K562 (cell line): ENCODE results near the gene PPM1F. TPM values are rescaled to one million over a fixed set of nuclear protein-coding genes. Genes with fewer than 3 reads are reported as not detected.

Experiments used
- BHLHE40 ChIP-seq: IDR thresholded peaks from 2 replicates; pipeline ENCODE4 v1.6.1; 2011; ENCODE audit warnings: low read length, improper control_type of control experiment
- EP300 ChIP-seq: IDR thresholded peaks from 2 replicates; pipeline ENCODE4 v1.6.1; 2012; ENCODE audit warnings: low read length, improper control_type of control experiment
- GTF2F1 ChIP-seq: IDR thresholded peaks from 2 replicates; pipeline ENCODE4 v1.6.1; 2011; ENCODE audit warnings: low read depth, low read length, improper control_type of control experiment
- HCFC1 ChIP-seq: IDR thresholded peaks from 2 replicates; pipeline ENCODE4 v1.6.1; 2012; ENCODE audit warnings: low read depth, low read length, improper control_type of control experiment
- JUND ChIP-seq, 2 experiments: IDR thresholded peaks; 2 replicates in 1 of 2; 3 replicates in 1 of 2; pipeline ENCODE4 v1.6.1; 2011; ENCODE audit warnings: borderline replicate concordance in 2 of 2, low read depth in 2 of 2, low read length in 2 of 2, improper control_type of control experiment in 1 of 2, missing biosample characterization in 1 of 2, missing genetic modification characterization in 1 of 2, missing genetic modification reagents in 1 of 2
- RBBP5 ChIP-seq: fragments of 200-600 bp; sonication (generic); IDR thresholded peaks from 2 replicates; pipeline ENCODE4 v1.6.1; 2012; ENCODE audit warnings: borderline replicate concordance, mild to moderate bottlenecking, low read length, control low read depth, inconsistent platforms; ENCODE audit not compliant: insufficient read depth, poor library complexity, severe bottlenecking
- RCOR1 ChIP-seq, 2 experiments: IDR thresholded peaks; 2 replicates each; pipeline ENCODE4 v1.6.1; 2012; ENCODE audit warnings: low read depth in 2 of 2, low read length in 2 of 2, borderline replicate concordance in 1 of 2, improper control_type of control experiment in 1 of 2
- RREB1 ChIP-seq: fragments of 250-450 bp; sonication (Bioruptor Pico); IDR thresholded peaks from 2 replicates; pipeline ENCODE4 v1.4.0; 2020
- SAP30 ChIP-seq: fragments of 200-600 bp; sonication (generic); IDR thresholded peaks from 2 replicates; pipeline ENCODE4 v1.6.1; 2012; ENCODE audit warnings: borderline replicate concordance, low read depth, mild to moderate bottlenecking, moderate library complexity, low read length, control low read depth, inconsistent platforms; ENCODE audit not compliant: insufficient read depth, poor library complexity, severe bottlenecking
- SREBF1 ChIP-seq: fragments of 150-350 bp; IDR thresholded peaks from 2 replicates; pipeline ENCODE4 v1.6.1; 2014; ENCODE audit warnings: antibody characterized with exemption, low read depth, low read length, borderline replicate concordance
- SUPT5H ChIP-seq: fragments of 450-650 bp; IDR thresholded peaks from 2 replicates; pipeline ENCODE4 v1.6.1; 2016
- polyA plus RNA-seq, 8 experiments: library from polyadenylated mRNA; depleted of rRNA in 4 of 8; stranded (reverse) in 5 of 8; unstranded in 3 of 8; fragments of >200 nt; fragmentation: Nextera tagmentation in 2 of 8; fragmentation: Illumina TruSeq in 1 of 8; extraction: Ambion mirVana in 2 of 8; extraction: Trizol in 1 of 8; gene quantifications; 2 replicates each; pipeline versions ENCODE4 v1.2.1 to v1.2.3, GENCODE V29; 2011 to 2014; ENCODE audit warnings: inconsistent platforms in 1 of 8, missing spikeins in 1 of 8
- total RNA-seq, 7 experiments: library from RNA; depleted of rRNA in 6 of 7; stranded (reverse); fragments of >200 nt in 6 of 7; fragmentation: Illumina TruSeq in 2 of 7; extraction: Trizol in 2 of 7; gene quantifications; 2 replicates each; pipeline versions ENCODE4 v1.2.1 to v1.2.3, GENCODE V29; 2011 to 2021; ENCODE audit warnings: low replicate concordance in 1 of 7
- TF ChIP-seq, protein P1 (sequence below): fragments of 150-350 bp; IDR thresholded peaks from 2 replicates; pipeline ENCODE4 v1.6.1; 2014; ENCODE audit warnings: low read depth, mild to moderate bottlenecking, low read length, borderline replicate concordance
- TF ChIP-seq, protein P2 (sequence below): sonication (generic); formaldehyde crosslinking; IDR thresholded peaks from 2 replicates; pipeline ENCODE4 v1.8.1; 2023; ENCODE audit warnings: mild to moderate bottlenecking, missing genetic modification reagents

Gene PPM1F
- total and polyA plus RNA-seq, 9 of the 15 experiments (the other 6 are each of a cell fraction or from before 2014, with no cell fraction given), result 2.1 to 159 (median 64.0) TPM

DNA sequence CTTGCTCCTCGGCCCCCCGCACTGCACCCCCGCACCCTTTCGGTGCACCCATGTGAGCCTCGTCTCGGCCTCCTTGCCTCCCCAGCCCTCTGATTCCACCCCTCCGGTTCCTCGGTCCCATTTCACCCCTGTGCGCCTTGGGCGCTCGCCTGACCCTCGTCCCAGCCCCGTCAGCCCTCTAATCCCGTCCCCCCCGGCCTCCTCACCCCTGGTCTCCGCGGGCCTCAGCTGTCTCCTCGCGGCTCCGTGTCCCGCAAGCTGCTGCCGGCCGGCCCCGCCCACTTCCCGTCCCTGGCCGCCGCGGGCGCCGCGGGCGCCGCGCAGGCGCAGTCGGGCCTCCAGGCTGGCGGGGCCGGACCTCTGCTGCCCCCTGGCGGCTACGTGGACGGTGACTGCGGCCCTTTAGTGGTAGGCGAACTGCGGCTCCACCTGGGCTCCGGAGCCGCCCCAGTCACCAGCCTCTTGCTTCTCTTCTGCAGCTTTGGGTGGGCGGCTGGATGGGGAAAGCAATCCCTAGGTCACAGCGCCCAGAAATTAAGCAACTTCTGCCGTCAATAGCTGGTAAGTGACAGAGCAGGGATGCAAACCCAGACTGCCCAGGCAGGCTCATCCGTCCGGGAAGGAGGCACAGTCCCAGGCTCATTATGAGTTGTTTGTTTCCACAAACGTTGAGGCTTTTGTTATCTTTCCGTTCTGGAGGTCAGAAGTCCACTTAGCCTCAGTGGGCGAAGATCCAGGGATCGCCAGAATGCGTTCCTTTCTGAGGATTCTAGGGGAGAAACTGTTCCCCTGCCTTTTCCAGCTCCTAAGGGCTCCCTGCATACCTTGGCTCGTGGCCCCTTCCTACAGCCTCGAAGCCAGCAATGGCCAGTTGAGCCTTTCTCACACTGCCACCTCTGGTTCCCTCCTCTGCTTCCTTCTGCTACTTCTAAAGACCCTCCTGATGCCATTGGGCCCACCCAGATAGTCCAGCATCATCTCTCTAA lies at the start of gene PPM1F (continued):
- TF ChIP-seq SAP30 (peak; percentile 99), RREB1 (CRISPR knock-in tag) (no peak), BHLHE40 (peak; percentile 66), RCOR1 (IDR thresholded peaks at IDR 0.05; ENCODE audit: borderline replicate concordance in 1 of 2, low read depth in 2 of 2, low read length in 2 of 2) (peak; percentile 45 to 88; a peak in 3 of 4 replicates), GTF2F1 (peak; percentile 93), HCFC1 (peak; percentile 78), EP300 (peak; percentile 72), JUND (IDR thresholded peaks at IDR 0.05; ENCODE audit: borderline replicate concordance, low read depth, low read length) (peak; percentile 88), JUND (tag; IDR thresholded peaks at IDR 0.05; ENCODE audit: borderline replicate concordance, low read depth, low read length) (no peak), SUPT5H (no peak), RBBP5 (peak; percentile 97), SREBF1 (peak; percentile 86)
- TF ChIP-seq, protein P1, sequence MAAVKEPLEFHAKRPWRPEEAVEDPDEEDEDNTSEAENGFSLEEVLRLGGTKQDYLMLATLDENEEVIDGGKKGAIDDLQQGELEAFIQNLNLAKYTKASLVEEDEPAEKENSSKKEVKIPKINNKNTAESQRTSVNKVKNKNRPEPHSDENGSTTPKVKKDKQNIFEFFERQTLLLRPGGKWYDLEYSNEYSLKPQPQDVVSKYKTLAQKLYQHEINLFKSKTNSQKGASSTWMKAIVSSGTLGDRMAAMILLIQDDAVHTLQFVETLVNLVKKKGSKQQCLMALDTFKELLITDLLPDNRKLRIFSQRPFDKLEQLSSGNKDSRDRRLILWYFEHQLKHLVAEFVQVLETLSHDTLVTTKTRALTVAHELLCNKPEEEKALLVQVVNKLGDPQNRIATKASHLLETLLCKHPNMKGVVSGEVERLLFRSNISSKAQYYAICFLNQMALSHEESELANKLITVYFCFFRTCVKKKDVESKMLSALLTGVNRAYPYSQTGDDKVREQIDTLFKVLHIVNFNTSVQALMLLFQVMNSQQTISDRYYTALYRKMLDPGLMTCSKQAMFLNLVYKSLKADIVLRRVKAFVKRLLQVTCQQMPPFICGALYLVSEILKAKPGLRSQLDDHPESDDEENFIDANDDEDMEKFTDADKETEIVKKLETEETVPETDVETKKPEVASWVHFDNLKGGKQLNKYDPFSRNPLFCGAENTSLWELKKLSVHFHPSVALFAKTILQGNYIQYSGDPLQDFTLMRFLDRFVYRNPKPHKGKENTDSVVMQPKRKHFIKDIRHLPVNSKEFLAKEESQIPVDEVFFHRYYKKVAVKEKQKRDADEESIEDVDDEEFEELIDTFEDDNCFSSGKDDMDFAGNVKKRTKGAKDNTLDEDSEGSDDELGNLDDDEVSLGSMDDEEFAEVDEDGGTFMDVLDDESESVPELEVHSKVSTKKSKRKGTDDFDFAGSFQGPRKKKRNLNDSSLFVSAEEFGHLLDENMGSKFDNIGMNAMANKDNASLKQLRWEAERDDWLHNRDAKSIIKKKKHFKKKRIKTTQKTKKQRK, result peak; percentile 70
- TF ChIP-seq, protein P2, sequence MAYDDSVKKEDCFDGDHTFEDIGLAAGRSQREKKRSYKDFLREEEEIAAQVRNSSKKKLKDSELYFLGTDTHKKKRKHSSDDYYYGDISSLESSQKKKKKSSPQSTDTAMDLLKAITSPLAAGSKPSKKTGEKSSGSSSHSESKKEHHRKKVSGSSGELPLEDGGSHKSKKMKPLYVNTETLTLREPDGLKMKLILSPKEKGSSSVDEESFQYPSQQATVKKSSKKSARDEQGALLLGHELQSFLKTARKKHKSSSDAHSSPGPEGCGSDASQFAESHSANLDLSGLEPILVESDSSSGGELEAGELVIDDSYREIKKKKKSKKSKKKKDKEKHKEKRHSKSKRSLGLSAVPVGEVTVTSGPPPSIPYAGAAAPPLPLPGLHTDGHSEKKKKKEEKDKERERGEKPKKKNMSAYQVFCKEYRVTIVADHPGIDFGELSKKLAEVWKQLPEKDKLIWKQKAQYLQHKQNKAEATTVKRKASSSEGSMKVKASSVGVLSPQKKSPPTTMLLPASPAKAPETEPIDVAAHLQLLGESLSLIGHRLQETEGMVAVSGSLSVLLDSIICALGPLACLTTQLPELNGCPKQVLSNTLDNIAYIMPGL (CRISPR knock-in tag), result peak; percentile 98
